Measurements from ENCODE around the gene NMUR2. TPM values are rescaled to one million over a fixed set of nuclear protein-coding genes. Genes with fewer than 3 reads are reported as not detected.

Gene NMUR2
- total RNA-seq, 1 experiment from 2014 or later = not detected

- no peak for DNase-seq (ENCODE audit: low read depth, low spot score)
- CTCF ChIA-PET = interaction anchor here (0.7 kb wide), 1 partner anchor 88 kb away, joined by 5 read pairs; no protein-coding TSS in a partner anchor
- TF ChIP-seq, protein P1, sequence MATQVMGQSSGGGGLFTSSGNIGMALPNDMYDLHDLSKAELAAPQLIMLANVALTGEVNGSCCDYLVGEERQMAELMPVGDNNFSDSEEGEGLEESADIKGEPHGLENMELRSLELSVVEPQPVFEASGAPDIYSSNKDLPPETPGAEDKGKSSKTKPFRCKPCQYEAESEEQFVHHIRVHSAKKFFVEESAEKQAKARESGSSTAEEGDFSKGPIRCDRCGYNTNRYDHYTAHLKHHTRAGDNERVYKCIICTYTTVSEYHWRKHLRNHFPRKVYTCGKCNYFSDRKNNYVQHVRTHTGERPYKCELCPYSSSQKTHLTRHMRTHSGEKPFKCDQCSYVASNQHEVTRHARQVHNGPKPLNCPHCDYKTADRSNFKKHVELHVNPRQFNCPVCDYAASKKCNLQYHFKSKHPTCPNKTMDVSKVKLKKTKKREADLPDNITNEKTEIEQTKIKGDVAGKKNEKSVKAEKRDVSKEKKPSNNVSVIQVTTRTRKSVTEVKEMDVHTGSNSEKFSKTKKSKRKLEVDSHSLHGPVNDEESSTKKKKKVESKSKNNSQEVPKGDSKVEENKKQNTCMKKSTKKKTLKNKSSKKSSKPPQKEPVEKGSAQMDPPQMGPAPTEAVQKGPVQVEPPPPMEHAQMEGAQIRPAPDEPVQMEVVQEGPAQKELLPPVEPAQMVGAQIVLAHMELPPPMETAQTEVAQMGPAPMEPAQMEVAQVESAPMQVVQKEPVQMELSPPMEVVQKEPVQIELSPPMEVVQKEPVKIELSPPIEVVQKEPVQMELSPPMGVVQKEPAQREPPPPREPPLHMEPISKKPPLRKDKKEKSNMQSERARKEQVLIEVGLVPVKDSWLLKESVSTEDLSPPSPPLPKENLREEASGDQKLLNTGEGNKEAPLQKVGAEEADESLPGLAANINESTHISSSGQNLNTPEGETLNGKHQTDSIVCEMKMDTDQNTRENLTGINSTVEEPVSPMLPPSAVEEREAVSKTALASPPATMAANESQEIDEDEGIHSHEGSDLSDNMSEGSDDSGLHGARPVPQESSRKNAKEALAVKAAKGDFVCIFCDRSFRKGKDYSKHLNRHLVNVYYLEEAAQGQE (IDR thresholded peaks at IDR 0.05; ENCODE audit: insufficient read depth in 1 of 2, low read depth in 2 of 2, low read length in 1 of 2) = no peak
- TF ChIP-seq TCF7L2 (IDR thresholded peaks at IDR 0.05; ENCODE audit: low read depth, low read length) = no peak
- TF ChIP-seq SIN3A (IDR thresholded peaks at IDR 0.05; ENCODE audit: borderline replicate concordance, insufficient read depth, low read depth, low read length) = no peak
- TF ChIP-seq, protein P2, sequence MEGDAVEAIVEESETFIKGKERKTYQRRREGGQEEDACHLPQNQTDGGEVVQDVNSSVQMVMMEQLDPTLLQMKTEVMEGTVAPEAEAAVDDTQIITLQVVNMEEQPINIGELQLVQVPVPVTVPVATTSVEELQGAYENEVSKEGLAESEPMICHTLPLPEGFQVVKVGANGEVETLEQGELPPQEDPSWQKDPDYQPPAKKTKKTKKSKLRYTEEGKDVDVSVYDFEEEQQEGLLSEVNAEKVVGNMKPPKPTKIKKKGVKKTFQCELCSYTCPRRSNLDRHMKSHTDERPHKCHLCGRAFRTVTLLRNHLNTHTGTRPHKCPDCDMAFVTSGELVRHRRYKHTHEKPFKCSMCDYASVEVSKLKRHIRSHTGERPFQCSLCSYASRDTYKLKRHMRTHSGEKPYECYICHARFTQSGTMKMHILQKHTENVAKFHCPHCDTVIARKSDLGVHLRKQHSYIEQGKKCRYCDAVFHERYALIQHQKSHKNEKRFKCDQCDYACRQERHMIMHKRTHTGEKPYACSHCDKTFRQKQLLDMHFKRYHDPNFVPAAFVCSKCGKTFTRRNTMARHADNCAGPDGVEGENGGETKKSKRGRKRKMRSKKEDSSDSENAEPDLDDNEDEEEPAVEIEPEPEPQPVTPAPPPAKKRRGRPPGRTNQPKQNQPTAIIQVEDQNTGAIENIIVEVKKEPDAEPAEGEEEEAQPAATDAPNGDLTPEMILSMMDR (IDR thresholded peaks at IDR 0.05) = no peak
- no peak for TF ChIP-seq POLR2AphosphoS5 (IDR thresholded peaks at IDR 0.05; ENCODE audit: low read depth, low read length)
- ATAC-seq = no peak
- H3K27ac ChIP-seq (ENCODE audit: low read length) = no peak overlapping the region
- POLR2A ChIA-PET = no interaction called here
- no peaks in the 10 kb centered on the region for H3K36me3 ChIP-seq (ENCODE audit: control insufficient read depth, insufficient read depth, low read length)
- in situ Hi-C loops (cut with HindIII; ENCODE audit: low pct_unique_long_range_greater_than_20kb, low sequenced_read_pairs) = no loop called here
- H3K27me3 ChIP-seq (ENCODE audit: control insufficient read depth, insufficient read depth, low read length) = no peaks in the 10 kb centered on the region
- no TSS peak for BruUV-seq (replicated peaks)
- no peak overlapping the region for H3K4me3 ChIP-seq (ENCODE audit: low read depth in 2 of 2, low read length in 2 of 2)
- no peaks in the 10 kb centered on the region for H3K9me3 ChIP-seq (ENCODE audit: control insufficient read depth, insufficient read depth, low read depth, low read length)
- H3K4me1 ChIP-seq (ENCODE audit: control insufficient read depth, insufficient read depth, low read length) = no peaks in the 10 kb centered on the region
- intact Hi-C loops (cut with micrococcal nuclease; ENCODE audit: unreplicated experiment) = no loop called here
Observed at GRCh38 chr5:152400846-152401245, 4.2 kb downstream of the NMUR2 start.

DNA sequence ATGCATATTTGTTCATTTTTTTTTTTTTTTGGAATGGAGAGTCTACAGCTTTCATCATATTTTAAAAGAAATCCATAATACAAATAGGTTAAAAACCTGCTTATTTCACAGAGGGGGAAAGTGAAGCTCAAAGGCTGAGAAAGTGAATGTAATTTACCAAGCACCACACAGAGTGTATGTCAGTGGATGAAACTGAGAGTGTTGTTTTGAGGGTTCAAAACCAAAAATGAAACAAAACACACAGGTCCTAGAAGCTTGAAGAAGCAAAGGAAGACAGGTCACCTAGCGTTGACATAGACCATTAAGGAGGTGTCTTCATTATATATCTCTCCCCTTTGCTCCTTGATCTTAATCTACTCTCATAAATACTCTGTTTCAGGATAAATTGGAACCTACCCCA, 7.5 kb downstream of the NMUR2 start:
- Histone ChIP-seq H3K27me3 (ENCODE audit: control insufficient read depth, insufficient read depth, low read length) (no peaks in the 10 kb centered on the region), H3K9me3 (ENCODE audit: control insufficient read depth, insufficient read depth, low read depth, low read length) (no peaks in the 10 kb centered on the region), H3K4me1 (ENCODE audit: control insufficient read depth, insufficient read depth, low read length) (no peaks in the 10 kb centered on the region), H3K27ac (ENCODE audit: low read length) (no peak overlapping the region), H3K36me3 (ENCODE audit: control insufficient read depth, insufficient read depth, low read length) (no peaks in the 10 kb centered on the region), H3K4me3 (ENCODE audit: low read depth in 2 of 2, low read length in 2 of 2) (no peak overlapping the region)
- POLR2A ChIA-PET = no interaction called here
- DNase-seq (ENCODE audit: low read depth, low spot score) = no peak
- no TSS peak for BruUV-seq (replicated peaks)
- in situ Hi-C loops (cut with HindIII; ENCODE audit: low pct_unique_long_range_greater_than_20kb, low sequenced_read_pairs) = no loop called here
- CTCF ChIA-PET = no interaction called here
- ATAC-seq = no peak
- intact Hi-C loops (cut with micrococcal nuclease; ENCODE audit: unreplicated experiment) = no loop called here
- TF ChIP-seq POLR2AphosphoS5 (IDR thresholded peaks at IDR 0.05; ENCODE audit: low read depth, low read length) (no peak), TCF7L2 (IDR thresholded peaks at IDR 0.05; ENCODE audit: low read depth, low read length) (no peak), SIN3A (IDR thresholded peaks at IDR 0.05; ENCODE audit: borderline replicate concordance, insufficient read depth, low read depth, low read length) (no peak)
- TF ChIP-seq, protein P2 (IDR thresholded peaks at IDR 0.05) = no peak
- TF ChIP-seq, protein P1 (IDR thresholded peaks at IDR 0.05; ENCODE audit: insufficient read depth in 1 of 2, low read depth in 2 of 2, low read length in 1 of 2) = no peak

Measured in Panc1 (cell line).